22Rv1 (cell line): ENCODE measurements around the gene TBC1D16.
"Not testable (repeated sequence)": the region's sequence is repeated elsewhere in the genome, so short reads cannot be mapped to it uniquely, and the experiment has no call there.

Source experiments
- ZFX ChIP-seq: fragments of 450-650 bp; IDR thresholded peaks from 2 replicates; pipeline ENCODE4 v1.6.1; 2017; ENCODE audit warnings: antibody characterized with exemption, borderline replicate concordance
- TF ChIP-seq, protein P1 (sequence below): fragments of 450-650 bp; IDR thresholded peaks from 2 replicates; pipeline ENCODE4 v1.5.1; 2017; ENCODE audit warnings: mild to moderate bottlenecking

DNA sequence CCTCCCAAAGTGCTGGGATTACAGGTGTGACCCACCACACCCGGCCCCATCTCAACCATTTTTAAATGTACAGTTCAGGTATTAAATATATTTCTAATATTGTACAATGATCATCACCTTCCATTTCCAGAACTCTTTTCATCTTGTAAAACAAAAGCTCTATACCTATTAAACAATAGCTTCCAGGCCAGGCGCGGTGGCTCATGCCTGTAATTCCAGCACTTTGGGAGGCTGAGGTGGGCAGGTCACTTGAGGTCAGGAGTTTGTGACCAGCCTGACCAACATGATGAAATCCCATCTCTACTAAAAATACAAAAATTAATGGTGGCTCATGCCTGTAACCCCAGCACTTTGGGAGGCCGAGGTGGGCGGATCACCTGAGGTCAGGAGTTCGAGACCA lies 73.2 kb downstream of the TBC1D16 start:
- TF ChIP-seq, protein P1, sequence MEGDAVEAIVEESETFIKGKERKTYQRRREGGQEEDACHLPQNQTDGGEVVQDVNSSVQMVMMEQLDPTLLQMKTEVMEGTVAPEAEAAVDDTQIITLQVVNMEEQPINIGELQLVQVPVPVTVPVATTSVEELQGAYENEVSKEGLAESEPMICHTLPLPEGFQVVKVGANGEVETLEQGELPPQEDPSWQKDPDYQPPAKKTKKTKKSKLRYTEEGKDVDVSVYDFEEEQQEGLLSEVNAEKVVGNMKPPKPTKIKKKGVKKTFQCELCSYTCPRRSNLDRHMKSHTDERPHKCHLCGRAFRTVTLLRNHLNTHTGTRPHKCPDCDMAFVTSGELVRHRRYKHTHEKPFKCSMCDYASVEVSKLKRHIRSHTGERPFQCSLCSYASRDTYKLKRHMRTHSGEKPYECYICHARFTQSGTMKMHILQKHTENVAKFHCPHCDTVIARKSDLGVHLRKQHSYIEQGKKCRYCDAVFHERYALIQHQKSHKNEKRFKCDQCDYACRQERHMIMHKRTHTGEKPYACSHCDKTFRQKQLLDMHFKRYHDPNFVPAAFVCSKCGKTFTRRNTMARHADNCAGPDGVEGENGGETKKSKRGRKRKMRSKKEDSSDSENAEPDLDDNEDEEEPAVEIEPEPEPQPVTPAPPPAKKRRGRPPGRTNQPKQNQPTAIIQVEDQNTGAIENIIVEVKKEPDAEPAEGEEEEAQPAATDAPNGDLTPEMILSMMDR: not testable (repeated sequence)
- not testable (repeated sequence) for TF ChIP-seq ZFX
